Measurements from ENCODE around the gene SLC35F6. TPM values are rescaled to one million over a fixed set of nuclear protein-coding genes. Genes with fewer than 3 reads are reported as not detected.

SLC35F6 gene, protein sequence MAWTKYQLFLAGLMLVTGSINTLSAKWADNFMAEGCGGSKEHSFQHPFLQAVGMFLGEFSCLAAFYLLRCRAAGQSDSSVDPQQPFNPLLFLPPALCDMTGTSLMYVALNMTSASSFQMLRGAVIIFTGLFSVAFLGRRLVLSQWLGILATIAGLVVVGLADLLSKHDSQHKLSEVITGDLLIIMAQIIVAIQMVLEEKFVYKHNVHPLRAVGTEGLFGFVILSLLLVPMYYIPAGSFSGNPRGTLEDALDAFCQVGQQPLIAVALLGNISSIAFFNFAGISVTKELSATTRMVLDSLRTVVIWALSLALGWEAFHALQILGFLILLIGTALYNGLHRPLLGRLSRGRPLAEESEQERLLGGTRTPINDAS
- total RNA-seq (10 to 100 TPM; 14.8 to 49.9 TPM), polyA plus RNA-seq (10 to 100 TPM; 21.2 to 21.6 TPM)
- long read RNA-seq, donor 1, partial matches to known transcripts = 0 of 3 reads
- long read RNA-seq, donor 1, other reads (novel, unspliced or antisense) = 0 of 3 reads
- long read RNA-seq, donor 2, partial matches to known transcripts = 0 of 1 reads
- long read RNA-seq, donor 2, other reads (novel, unspliced or antisense) = 0 of 1 reads
- long read RNA-seq, donor 3, partial matches to known transcripts = 0 of 2 reads
- long read RNA-seq, donor 3, other reads (novel, unspliced or antisense) = 0 of 2 reads
- long read RNA-seq, donor 4 = 0 reads
- long read RNA-seq, donor 5, partial matches to known transcripts = 0 of 3 reads
- long read RNA-seq, donor 5, other reads (novel, unspliced or antisense) = 0 of 3 reads

- 0 to 3% methylated on average over 63 to 68 of the region's 68 CpGs for WGBS, 2 donors
- H3K4me1 ChIP-seq (ENCODE audit: control insufficient read depth in 5 of 5, insufficient read depth in 5 of 5, low read length in 5 of 5) = peaks cover 0 to 22% (median 5%) of the 10 kb centered on the region in 5 donors
Measured at GRCh38 chr2:26764078-26764887, at the start of gene SLC35F6. TSS of gene SLC35F6 (plus strand) at chr2:26764284. CDS start at chr2:26764350, 66 bp downstream.

GRCh38 chr2:26715528-26716270 is 48.4 kb upstream of the SLC35F6 start:
- ATAC-seq (ENCODE audit: insufficient read depth, low FRiP score) (no peak), DNase-seq (no peak)
- H3K27ac ChIP-seq (ENCODE audit: low read depth in 1 of 2, low read length in 1 of 2) = no peak overlapping the region
- H3K9ac ChIP-seq (ENCODE audit: insufficient read depth in 1 of 2, low read length in 2 of 2) = no peak overlapping the region
- H3K36me3 ChIP-seq (ENCODE audit: control insufficient read depth in 4 of 4, insufficient read depth in 4 of 4, low read length in 4 of 4) = peaks cover 0 to 3% (median 0%) of the 10 kb centered on the region in 4 donors
- no peak for TF ChIP-seq CTCF (IDR thresholded peaks at IDR 0.05; ENCODE audit: control extremely low read depth, extremely low read depth)
- WGBS, 2 donors = 85 to 88% methylated on average over 13 of the region's 13 CpGs
- H3K27me3 ChIP-seq (ENCODE audit: control insufficient read depth in 3 of 3, insufficient read depth in 3 of 3, low read length in 2 of 3) = no peaks in the 10 kb centered on the region
- peaks cover 4 to 43% (median 30%) of the 10 kb centered on the region in 5 donors for H3K4me1 ChIP-seq (ENCODE audit: control insufficient read depth in 5 of 5, insufficient read depth in 5 of 5, low read length in 5 of 5)
- H3K9me3 ChIP-seq (ENCODE audit: control insufficient read depth in 4 of 4, insufficient read depth in 3 of 4, low read length in 3 of 4) = peaks cover 0 to 2% (median 0%) of the 10 kb centered on the region in 4 donors
- no peak overlapping the region for H3K4me3 ChIP-seq

More at GRCh38 chr2:26764078-26764887, at the start of gene SLC35F6:
- H3K9ac ChIP-seq (ENCODE audit: insufficient read depth in 1 of 2, low read length in 2 of 2) = peak within 1 kb of the TSS; percentile 42 to 70
- H3K27ac ChIP-seq (ENCODE audit: low read depth in 1 of 2, low read length in 1 of 2) = peak within 1 kb of the TSS; percentile 92 to 98
- TF ChIP-seq CTCF (IDR thresholded peaks at IDR 0.05; ENCODE audit: control extremely low read depth, extremely low read depth) = no peak
- ATAC-seq (ENCODE audit: insufficient read depth, low FRiP score) (peak; percentile 88), DNase-seq (peak; percentile 85 to 89 (median 87))
- H3K27me3 ChIP-seq (ENCODE audit: control insufficient read depth in 3 of 3, insufficient read depth in 3 of 3, low read length in 2 of 3) = no peaks in the 10 kb centered on the region
- peaks cover 0 to 3% (median 0%) of the 10 kb centered on the region in 4 donors for H3K36me3 ChIP-seq (ENCODE audit: control insufficient read depth in 4 of 4, insufficient read depth in 4 of 4, low read length in 4 of 4)
- no peaks in the 10 kb centered on the region for H3K9me3 ChIP-seq (ENCODE audit: control insufficient read depth in 4 of 4, insufficient read depth in 3 of 4, low read length in 3 of 4)
- H3K4me3 ChIP-seq = peak within 1 kb of the TSS; percentile 97

GRCh38 chr2:26716340-26716739 is 47.7 kb upstream of the SLC35F6 start:
- no peaks in the 10 kb centered on the region for H3K9me3 ChIP-seq (ENCODE audit: control insufficient read depth in 4 of 4, insufficient read depth in 3 of 4, low read length in 3 of 4)
- H3K4me3 ChIP-seq = no peak overlapping the region
- peaks cover 4 to 43% (median 29%) of the 10 kb centered on the region in 5 donors for H3K4me1 ChIP-seq (ENCODE audit: control insufficient read depth in 5 of 5, insufficient read depth in 5 of 5, low read length in 5 of 5)
- H3K27ac ChIP-seq (ENCODE audit: low read depth in 1 of 2, low read length in 1 of 2) = no peak overlapping the region
- no peak overlapping the region for H3K9ac ChIP-seq (ENCODE audit: insufficient read depth in 1 of 2, low read length in 2 of 2)
- ATAC-seq (ENCODE audit: insufficient read depth, low FRiP score) (no peak), DNase-seq (no peak)
- no peaks in the 10 kb centered on the region for H3K27me3 ChIP-seq (ENCODE audit: control insufficient read depth in 3 of 3, insufficient read depth in 3 of 3, low read length in 2 of 3)
- H3K36me3 ChIP-seq (ENCODE audit: control insufficient read depth in 4 of 4, insufficient read depth in 4 of 4, low read length in 4 of 4) = peaks cover 0 to 3% (median 0%) of the 10 kb centered on the region in 4 donors
- TF ChIP-seq CTCF (IDR thresholded peaks at IDR 0.05; ENCODE audit: control extremely low read depth, extremely low read depth) = no peak
- WGBS, 2 donors = 91 to 95% methylated on average over 3 of the region's 3 CpGs

All from lung (tissue), 16 donors.